GM10248 (cell line): Measurements from ENCODE around the gene ERLEC1.
"Not testable (repeated sequence)": the region's sequence is repeated elsewhere in the genome, so short reads cannot be mapped to it uniquely, and the experiment has no call there.

Source experiments
- CTCF ChIA-PET: fragments of 300-600 bp; sonication (Branson Sonifier 250); formaldehyde crosslinking; extraction: SDS; loops from one replicate; lab custom pipeline; 2021; ENCODE audit warnings: antibody characterized with exemption; lab: Yijun Ruan, JAX
- POLR2A ChIA-PET: fragments of 350-650 bp; sonication (Branson Sonifier 250); formaldehyde crosslinking; extraction: SDS; loops from one replicate; lab custom pipeline; 2020; ENCODE audit warnings: antibody characterized with exemption; lab: Yijun Ruan, JAX
- DNase-seq: peaks from one replicate; pipeline ENCODE4 v3.0.0; 2012; ENCODE audit errors: extremely low spot score
- CTCF ChIP-seq: IDR thresholded peaks from 2 replicates; pipeline ENCODE4 v1.5.1; 2012; ENCODE audit warnings: mild to moderate bottlenecking, low read depth; ENCODE audit errors: extremely low read depth, missing control alignments, control extremely low read depth

The ERLEC1 gene

DNA sequence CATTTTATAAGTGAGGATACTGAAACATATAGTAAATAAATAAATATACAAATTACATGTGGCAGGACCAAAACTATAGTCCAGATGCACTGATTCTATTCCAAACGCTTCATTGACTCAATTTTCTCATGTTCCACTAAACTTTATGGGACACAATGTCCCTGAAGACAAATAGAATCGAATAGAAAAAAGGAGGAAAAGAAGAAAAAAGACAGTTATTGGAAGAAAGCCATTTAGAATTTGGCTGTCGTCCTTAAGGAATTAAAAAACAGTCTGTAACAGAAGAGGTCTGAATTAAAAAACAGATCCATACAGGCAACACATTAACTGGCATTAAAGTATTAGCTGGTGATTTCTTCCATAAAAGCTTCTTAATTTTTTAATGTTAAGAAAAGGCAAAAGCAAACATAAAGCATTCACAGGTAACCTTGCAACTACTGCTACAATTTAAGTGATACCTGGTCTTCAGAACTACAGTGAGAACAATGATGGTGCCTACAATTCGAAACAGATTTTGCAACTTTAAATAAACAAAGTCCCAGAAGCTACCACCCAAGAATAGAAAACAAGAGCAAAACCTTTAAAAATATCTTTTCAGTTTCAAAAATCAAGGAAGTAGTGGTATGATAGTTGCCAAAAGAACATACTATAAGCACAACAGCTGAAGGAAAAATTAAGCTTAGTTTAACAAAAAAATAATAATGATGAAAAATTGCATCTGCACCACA lies 36.6 kb upstream of the ERLEC1 start:
- no peak for DNase-seq
- POLR2A ChIA-PET, result no interaction called here
- TF ChIP-seq CTCF, result no peak
- CTCF ChIA-PET, result interaction anchor here (0.8 to 1.6 kb wide), 3 partner anchors 12 to 18 kb away, joined by 3 to 5 read pairs (median 4); partner anchors contain the start of gene CHAC2

GRCh38 chr2:53751728-53752127 lies 35.1 kb upstream of the ERLEC1 start:
- ChIA-PET POLR2A (no interaction called here), CTCF (interaction anchor here (1.1 kb wide), 1 partner anchor 17 kb away, joined by 3 read pairs; no protein-coding TSS in a partner anchor)
- no peak for TF ChIP-seq CTCF
- peak; percentile 42 for DNase-seq

- ChIA-PET CTCF (interaction anchor here (1.1 kb wide), 1 partner anchor 16 kb away, joined by 3 read pairs; no protein-coding TSS in a partner anchor), POLR2A (no interaction called here)
- DNase-seq, result no peak
- TF ChIP-seq CTCF, result no peak
Observed at GRCh38 chr2:53752385-53752784, 34.5 kb upstream of the ERLEC1 start.

DNA sequence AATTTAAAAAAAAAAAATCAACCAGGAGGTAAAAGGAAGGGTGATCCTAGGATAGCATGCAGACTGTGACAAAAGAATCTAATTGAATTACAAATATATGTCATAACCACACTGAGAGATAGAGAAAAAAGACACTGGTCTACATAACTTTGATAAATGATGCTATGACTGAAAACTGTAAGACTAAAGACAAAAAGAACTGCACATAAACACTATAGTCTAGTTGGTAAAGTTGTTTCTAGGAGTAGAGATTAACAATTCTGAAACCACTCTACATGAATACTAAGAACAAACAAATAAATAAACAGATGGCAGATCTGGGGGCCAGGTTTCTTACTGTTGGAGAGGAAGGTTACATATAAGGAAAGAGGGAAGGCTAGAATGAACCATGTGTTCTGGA lies 33.8 kb upstream of the ERLEC1 start:
- DNase-seq, result no peak
- ChIA-PET POLR2A (no interaction called here), CTCF (interaction anchor here (1.0 kb wide), 1 partner anchor 14 kb away, joined by 3 read pairs; no protein-coding TSS in a partner anchor)
- no peak for TF ChIP-seq CTCF

- CTCF ChIA-PET, result no interaction called here
- TF ChIP-seq CTCF, result no peak
- DNase-seq, result no peak
- POLR2A ChIA-PET, result no interaction called here
Observed at GRCh38 chr2:53755121-53755520, 31.7 kb upstream of the ERLEC1 start.

DNA sequence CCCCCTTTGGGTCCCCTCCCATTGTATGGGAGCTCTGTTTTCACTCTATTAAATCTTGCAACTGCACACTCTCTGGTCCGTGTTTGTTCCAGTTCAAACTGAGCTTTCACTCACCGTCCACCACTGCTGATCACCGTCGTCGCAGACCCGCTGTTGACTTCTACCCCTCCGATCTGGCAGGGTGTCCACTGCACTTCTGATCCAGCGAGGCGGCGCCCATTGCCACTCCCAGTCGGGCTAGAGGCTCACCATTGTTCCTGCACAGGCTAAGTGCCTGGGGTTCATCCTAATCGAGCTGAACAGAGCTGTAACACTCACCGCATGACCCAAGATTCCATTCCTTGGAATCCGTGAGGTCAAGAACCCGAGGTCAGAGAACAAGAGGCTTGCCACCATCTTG lies 30.2 kb upstream of the ERLEC1 start:
- CTCF ChIA-PET, result interaction anchor here (0.7 to 1.7 kb wide), 4 partner anchors 11 to 65 kb away, joined by 3 to 6 read pairs (median 5); partner anchors contain the start of gene CHAC2
- no peak for TF ChIP-seq CTCF
- POLR2A ChIA-PET, result no interaction called here
- DNase-seq, result no peak

DNA sequence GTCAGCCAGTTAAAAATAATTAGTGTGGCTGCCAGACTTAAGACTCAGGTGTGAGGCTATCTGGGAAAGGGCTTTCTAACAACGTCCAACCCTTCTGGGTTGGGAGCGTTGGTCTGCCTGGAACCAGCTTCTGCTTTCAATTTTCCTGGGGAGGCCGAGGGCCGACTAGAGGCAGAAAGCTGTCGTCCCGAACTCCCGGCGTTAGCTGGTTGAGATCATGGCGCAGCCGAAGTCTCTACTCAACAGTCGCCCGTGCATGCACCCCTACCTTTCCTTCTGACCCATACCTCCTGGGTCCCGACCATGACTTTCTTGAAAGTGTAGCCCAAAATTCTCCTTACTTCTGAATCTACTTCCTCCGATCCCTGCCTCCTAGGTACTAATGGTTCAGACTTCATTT lies 29.6 kb upstream of the ERLEC1 start:
- DNase-seq, POLR2A ChIA-PET: not testable (repeated sequence)
- CTCF ChIA-PET, result interaction anchor here (0.7 to 1.7 kb wide), 2 partner anchors 10 to 65 kb away, joined by 3 to 5 read pairs; partner anchors contain the start of gene CHAC2
